Activated T-cell treated with anti-CD3 and anti-CD28 coated beads, Interleukin-2, amount 50 U/mL, for 4 hours (primary cell): Measurements from ENCODE around the gene CXCR6. TPM values are rescaled to one million over a fixed set of nuclear protein-coding genes. Genes with fewer than 3 reads are reported as not detected.
"Not testable (repeated sequence)": the region's sequence is repeated elsewhere in the genome, so short reads cannot be mapped to it uniquely, and the experiment has no call there.

Experiments
- ATAC-seq, 2 donors: fragments of 200-7000 bp; cut with Tn5 transposase; one replicate each; pipeline ENCODE4 v1.10.0; 2021
- DNase-seq: peaks from one replicate; pipeline ENCODE4 v3.0.0-alpha.2; 2020
- H3K27me3 Mint-ChIP-seq: one replicate; pipeline ENCODE4 v1.8.0; 2021; ENCODE audit warnings: low read depth, mixed read lengths
- H3K36me3 Mint-ChIP-seq: one replicate; pipeline ENCODE4 v1.8.0; 2022; ENCODE audit warnings: mixed read lengths; ENCODE audit not compliant: insufficient read depth
- H3K4me1 Mint-ChIP-seq: one replicate; pipeline ENCODE4 v1.8.0; 2021; ENCODE audit warnings: low read depth, mixed read lengths
- H3K4me3 Mint-ChIP-seq: one replicate; pipeline ENCODE4 v1.8.0; 2021; ENCODE audit warnings: mild to moderate bottlenecking, moderate library complexity, mixed read lengths
- H3K9me3 Mint-ChIP-seq: one replicate; pipeline ENCODE4 v1.8.0; 2021; ENCODE audit warnings: mixed read lengths
- total RNA-seq, 3 donors: library from RNA; stranded (reverse); gene quantifications; one replicate each; pipeline ENCODE4 v1.2.1, GENCODE V29; 2021

Gene CXCR6
- total RNA-seq, 3 donors from 2014 or later: 1.4 to 2.6 (median 1.6) TPM

DNA sequence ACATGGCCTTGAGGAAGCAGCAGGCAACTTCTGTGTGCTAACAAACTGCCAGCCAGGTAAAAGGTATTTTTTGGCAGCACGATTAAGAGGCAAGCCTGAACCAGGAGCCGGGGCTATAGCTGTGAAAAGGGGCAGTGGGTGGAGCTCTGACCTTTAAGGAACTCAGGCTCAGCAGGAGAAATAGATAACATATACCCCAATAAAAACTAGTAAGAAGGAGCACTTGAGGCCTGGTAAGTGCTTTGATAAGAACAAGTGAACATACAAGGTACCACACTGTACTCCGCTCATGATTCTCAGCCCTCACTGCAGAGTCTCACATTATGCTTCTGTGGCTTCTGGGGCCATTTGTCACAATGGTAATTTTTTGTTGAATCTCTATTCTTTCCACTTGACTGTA is 46.9 kb downstream of the CXCR6 start:
- Mint-ChIP-seq H3K4me1 (peaks cover 77% of the 10 kb centered on the region), H3K27me3 (no peaks in the 10 kb centered on the region), H3K4me3 (no peak overlapping the region), H3K9me3 (no peaks in the 10 kb centered on the region), H3K36me3 (peaks cover 8% of the 10 kb centered on the region)
- ATAC-seq (no peak), DNase-seq (no peak)

DNA sequence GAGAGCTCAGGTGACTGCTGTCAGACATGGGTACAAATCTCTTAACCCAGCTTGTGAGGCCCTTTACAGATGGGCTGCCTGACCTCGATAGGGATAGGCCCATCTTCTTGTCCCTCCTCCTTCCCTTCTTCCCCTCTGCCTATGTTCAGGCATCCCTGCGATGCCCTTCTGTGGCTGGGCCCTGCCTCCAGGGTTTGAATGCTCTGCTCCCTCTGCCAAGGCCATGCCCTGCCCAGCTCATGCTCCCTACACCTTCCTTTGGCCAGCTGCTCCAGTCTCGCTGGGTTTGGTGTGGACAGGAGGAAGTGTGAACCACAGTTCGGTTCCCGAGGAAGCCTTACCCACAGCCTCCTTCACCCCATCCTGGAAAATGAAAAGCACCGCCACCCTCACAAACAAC is 48.1 kb downstream of the CXCR6 start:
- Mint-ChIP-seq H3K4me1 (peaks cover 77% of the 10 kb centered on the region), H3K9me3 (no peaks in the 10 kb centered on the region), H3K4me3 (no peak overlapping the region), H3K36me3 (peaks cover 7% of the 10 kb centered on the region), H3K27me3 (no peaks in the 10 kb centered on the region)
- ATAC-seq: no peak
- no peak for DNase-seq

DNA sequence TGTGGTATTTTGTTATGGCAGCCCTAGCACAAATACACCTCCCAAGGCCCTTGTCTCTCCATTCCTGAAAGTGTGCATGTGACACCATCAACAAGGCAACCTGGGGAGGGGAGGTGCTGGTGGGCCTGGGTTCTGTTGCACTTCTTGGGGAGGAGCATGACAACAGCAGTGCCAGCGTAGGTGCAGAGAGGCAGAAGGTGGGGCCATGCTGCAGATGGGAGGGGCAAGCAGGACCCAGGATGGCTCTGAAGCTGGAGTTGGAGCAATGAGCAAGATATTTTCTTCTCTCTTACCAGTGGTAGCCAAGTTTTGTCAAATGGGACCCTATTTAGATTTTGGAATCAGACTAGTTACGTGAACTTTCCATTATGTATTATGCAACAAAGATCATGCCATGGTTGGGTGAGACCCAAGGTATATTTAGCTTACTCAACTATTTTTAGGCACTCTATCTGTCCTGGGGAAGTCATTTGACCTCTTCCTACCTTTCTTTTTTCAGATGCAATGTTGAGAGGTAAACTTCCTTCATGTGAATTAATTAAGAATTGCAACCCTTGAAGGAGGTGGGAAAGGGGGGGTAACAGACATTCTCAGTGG is 49.0 kb downstream of the CXCR6 start:
- Mint-ChIP-seq H3K36me3 (peaks cover 7% of the 10 kb centered on the region), H3K4me3 (no peak overlapping the region), H3K9me3 (no peaks in the 10 kb centered on the region), H3K27me3 (no peaks in the 10 kb centered on the region), H3K4me1 (peaks cover 72% of the 10 kb centered on the region)
- no peak for DNase-seq
- no peak for ATAC-seq

DNA sequence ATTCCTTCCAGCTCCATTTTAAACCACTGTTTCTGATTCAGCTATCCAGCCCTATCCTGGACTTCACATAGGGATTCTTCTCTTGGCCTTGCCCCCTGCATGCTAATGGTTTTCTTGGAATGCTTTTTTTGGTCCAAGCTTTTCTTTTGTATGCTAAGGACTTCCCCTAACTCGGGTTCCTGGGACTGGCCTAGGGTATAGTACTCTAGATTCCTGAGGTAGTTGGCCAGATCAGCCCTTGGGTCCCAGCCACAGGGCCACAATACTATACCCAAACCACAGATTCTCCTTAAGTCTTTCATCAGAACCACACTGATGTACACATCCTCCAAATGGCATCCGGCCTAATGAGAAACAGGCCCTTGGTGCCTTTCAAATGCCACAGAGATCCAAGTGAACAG is 49.6 kb downstream of the CXCR6 start:
- Mint-ChIP-seq H3K9me3 (no peaks in the 10 kb centered on the region), H3K4me3 (peak overlapping the region; percentile 12), H3K36me3 (peaks cover 7% of the 10 kb centered on the region)

DNA sequence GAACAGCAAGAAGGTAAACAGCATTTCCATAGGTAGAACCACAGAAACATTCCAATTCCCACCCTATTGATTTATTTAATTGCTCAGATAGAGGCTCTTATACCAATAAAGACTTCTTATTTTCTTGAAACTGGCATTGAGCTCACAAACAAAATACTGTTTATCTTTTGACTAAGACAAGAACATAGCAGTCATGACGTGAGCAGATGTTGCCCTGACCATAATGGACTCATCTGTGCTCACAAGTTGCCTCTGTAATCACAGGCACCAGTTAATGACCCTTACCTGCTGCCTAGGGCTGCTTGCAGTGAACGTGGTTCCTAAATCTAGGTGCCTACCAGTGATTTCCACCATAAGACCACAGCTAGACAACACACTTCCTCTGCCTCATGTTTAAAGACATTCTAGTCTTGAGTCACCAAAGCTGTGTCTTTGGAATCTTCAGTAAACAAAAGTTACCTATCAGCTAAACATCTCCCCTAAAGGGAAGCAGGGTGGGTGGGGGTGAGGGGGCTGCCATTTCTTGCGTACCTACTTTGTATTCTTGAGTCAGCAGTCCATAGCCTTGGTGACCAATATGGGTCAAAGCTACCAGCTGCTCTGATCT is 50.3 kb downstream of the CXCR6 start:
- H3K9me3 Mint-ChIP-seq: no peaks in the 10 kb centered on the region
- peaks cover 60% of the 10 kb centered on the region for H3K4me1 Mint-ChIP-seq
- ATAC-seq: peak; percentile 21 to 24

More for the DNA sequence above, 49.6 kb downstream of the CXCR6 start:
- DNase-seq: no peak
- Mint-ChIP-seq H3K27me3 (no peaks in the 10 kb centered on the region), H3K4me1 (peaks cover 67% of the 10 kb centered on the region)
- ATAC-seq: no peak

DNA sequence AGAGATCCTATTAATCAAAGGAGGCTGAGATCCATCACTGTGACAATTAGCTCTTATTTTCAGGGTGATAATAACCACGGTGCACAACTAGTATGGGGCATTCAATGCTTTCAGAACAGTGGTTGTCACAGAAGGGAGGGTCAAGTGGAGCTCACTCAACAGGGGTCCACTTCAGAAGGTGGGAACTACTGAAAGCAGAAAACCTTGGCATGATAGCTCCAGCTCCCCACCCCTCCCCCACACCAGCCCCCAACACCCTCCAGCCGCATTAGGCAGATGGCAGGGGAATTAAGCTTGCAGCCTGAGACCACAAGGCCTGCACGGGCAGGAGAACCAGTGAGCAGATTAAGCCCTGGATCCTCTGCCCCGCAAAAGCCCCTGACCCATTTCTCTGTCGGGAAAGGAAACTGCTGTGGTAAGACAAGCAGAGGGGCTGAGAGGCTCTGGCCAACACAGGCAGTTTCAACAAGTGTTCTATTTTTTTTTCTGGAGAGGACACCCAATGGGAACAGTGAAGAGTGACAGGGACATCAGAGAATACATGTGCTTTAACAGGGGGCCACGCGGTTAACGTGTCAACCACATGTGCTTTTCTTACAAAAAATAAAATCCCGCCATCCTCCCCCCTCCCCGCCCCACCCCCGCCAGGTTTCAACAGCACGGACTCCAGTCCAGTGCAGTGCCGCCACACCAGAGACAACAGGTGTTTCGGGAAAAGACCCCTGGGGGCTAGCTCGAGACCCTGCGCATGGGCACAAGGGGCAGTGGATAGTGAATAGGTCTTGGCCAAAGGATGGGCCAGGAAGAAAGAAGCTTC is 51.4 kb downstream of the CXCR6 start:
- ATAC-seq: peak; percentile 41 to 43
- H3K9me3 Mint-ChIP-seq: no peaks in the 10 kb centered on the region
- no peaks in the 10 kb centered on the region for H3K27me3 Mint-ChIP-seq
- H3K36me3 Mint-ChIP-seq: peaks cover 2% of the 10 kb centered on the region
- DNase-seq: peak; percentile 40
- H3K4me3 Mint-ChIP-seq: peak overlapping the region; percentile 87
- H3K4me1 Mint-ChIP-seq: peaks cover 49% of the 10 kb centered on the region

More for the DNA sequence above, 50.3 kb downstream of the CXCR6 start:
- Mint-ChIP-seq H3K36me3 (peaks cover 4% of the 10 kb centered on the region), H3K4me3 (peak overlapping the region; percentile 21), H3K27me3 (no peaks in the 10 kb centered on the region)
- DNase-seq: peak; percentile 46

DNA sequence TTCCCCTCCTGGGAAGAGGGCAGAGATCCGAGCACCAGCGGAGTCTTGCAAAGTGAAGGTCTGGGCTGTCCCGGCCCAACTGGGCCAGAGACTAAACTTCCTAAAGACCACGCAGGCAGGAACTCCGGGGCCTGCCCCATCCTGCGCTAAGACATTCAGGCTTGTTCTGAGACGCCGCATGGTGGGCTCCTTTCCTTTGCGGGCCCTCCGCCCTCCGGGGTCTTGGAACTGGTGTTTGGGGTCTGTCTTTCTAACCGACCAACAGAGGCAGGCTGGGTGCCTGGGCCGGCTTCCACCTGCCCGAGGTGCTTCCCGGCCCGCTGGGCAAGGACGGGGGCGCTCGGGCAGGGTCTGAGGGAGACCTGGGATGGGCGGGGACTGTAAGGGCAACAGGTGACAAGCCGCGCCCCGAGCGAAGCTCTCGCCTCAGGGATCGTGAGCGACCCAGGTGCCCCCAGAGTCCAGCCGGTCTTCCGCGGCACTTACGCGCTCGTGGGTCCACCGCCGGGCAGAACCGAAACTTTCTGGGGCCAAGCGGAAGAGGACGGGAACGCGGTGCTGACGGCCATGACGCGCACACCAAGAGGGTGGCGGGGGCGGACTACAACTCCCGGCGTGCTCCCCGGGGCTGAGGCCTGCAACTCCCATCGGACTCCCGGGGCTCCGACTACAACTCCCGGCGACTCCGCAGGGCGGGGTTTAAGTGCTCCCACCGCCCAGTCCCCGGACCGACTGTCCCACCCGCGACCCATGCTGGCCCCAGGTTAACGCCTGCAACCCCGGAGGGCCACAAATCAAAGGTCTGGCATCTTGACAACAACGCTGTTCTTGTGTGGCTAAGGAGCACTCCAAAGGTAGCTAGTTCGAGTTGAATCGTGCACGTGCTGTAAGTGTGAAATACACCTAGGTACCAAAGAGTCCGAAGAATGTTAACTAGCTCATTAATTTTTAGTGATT is 52.2 kb downstream of the CXCR6 start, which contains the start of gene FYCO1:
Gene FYCO1 (minus strand): TSS at position 589 of the 957 bp plus-strand sequence. CDS start 10,914 bp downstream, outside the sequence.
- Mint-ChIP-seq H3K4me1 (peaks cover 40% of the 10 kb centered on the region), H3K9me3 (no peaks in the 10 kb centered on the region), H3K27me3 (no peaks in the 10 kb centered on the region), H3K4me3 (peak within 1 kb of the TSS; percentile 87), H3K36me3 (no peaks in the 10 kb centered on the region)
- DNase-seq (peak; percentile 85), ATAC-seq (peak; percentile 84 to 86)

DNA sequence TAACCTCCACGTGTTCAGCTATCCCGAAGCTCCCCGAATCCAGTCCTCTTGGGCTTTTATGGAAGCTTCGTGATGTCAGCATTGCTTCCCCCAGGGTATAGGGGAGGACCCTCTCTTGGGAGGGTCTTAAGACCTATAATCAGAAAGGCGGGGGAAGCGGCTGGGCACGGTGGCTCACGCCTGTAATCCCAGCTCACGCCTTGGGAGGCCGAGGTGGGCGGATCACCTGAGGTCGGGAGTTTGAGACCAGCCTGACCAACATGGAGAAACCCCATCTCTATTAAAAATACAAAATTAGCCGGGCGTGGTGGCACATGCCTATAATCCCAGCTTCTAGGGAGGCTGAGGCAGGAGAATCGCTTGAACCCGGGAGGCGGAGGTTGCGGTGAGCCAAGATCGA is 54.2 kb downstream of the CXCR6 start:
- not testable (repeated sequence) for H3K4me3 Mint-ChIP-seq, H3K9me3 Mint-ChIP-seq, ATAC-seq, DNase-seq, H3K27me3 Mint-ChIP-seq, H3K36me3 Mint-ChIP-seq
- peaks cover 26% of the 10 kb centered on the region for H3K4me1 Mint-ChIP-seq

DNA sequence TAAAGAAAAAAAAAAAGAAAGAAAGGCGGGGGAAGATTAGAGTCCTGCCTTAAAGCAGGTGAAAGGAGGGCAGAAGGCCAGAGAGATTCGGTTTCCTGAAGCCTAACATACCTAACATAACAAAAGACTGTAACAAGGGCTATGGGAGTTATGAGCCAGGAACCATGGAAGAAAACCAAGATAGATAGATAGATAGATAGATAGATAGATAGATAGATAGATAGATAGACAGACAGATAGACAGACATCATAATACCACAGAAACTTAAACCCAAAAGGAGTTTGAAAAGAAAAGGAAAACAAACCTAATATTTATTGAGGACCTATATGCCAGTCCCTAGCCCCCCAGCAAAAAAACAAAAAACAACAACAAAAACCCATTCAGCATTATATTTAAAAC is 54.7 kb downstream of the CXCR6 start:
- Mint-ChIP-seq H3K4me1 (peaks cover 22% of the 10 kb centered on the region), H3K4me3 (no peak overlapping the region), H3K9me3 (no peaks in the 10 kb centered on the region), H3K36me3 (no peaks in the 10 kb centered on the region), H3K27me3 (no peaks in the 10 kb centered on the region)
- DNase-seq (no peak), ATAC-seq (no peak)

Other genes with a start within 250 kb of the CXCR6 start
- not detected for gene SLC6A20, start 146.9 kb upstream of the CXCR6 start, total RNA-seq
- gene LZTFL1, start 101.3 kb upstream of the CXCR6 start, total RNA-seq: 1 to 10 TPM; 4.6 to 7.5 (median 7.0) TPM
- gene CCR9, start 56.9 kb upstream of the CXCR6 start, total RNA-seq: not detected
- 1 to 10 TPM; 9.3 to 9.9 (median 9.8) TPM for gene FYCO1, start 52.4 kb downstream of the CXCR6 start, total RNA-seq
- gene XCR1, start 84.0 kb downstream of the CXCR6 start, total RNA-seq: not detected